Fibroblast of mammary gland (primary cell): ENCODE results near the gene FAM120A.
"Not testable (repeated sequence)": the region's sequence is repeated elsewhere in the genome, so short reads cannot be mapped to it uniquely, and the experiment has no call there.

Experiments used
- DNase-seq: peaks from one replicate; pipeline ENCODE4 v3.0.0-alpha.2; 2010; ENCODE audit warnings: low read depth
- H3K4me3 ChIP-seq: 2 replicates; pipeline ENCODE4 v1.5.1; 2011; ENCODE audit warnings: low read depth, mild to moderate bottlenecking, low read length, moderate library complexity; ENCODE audit not compliant: control insufficient read depth
- TF ChIP-seq, protein P1 (sequence below): conservative IDR thresholded peaks from 2 replicates; pipeline ENCODE4 v1.5.1; 2011; ENCODE audit warnings: low read depth, low read length, inconsistent platforms; ENCODE audit not compliant: control insufficient read depth, insufficient read depth

The FAM120A gene

DNA sequence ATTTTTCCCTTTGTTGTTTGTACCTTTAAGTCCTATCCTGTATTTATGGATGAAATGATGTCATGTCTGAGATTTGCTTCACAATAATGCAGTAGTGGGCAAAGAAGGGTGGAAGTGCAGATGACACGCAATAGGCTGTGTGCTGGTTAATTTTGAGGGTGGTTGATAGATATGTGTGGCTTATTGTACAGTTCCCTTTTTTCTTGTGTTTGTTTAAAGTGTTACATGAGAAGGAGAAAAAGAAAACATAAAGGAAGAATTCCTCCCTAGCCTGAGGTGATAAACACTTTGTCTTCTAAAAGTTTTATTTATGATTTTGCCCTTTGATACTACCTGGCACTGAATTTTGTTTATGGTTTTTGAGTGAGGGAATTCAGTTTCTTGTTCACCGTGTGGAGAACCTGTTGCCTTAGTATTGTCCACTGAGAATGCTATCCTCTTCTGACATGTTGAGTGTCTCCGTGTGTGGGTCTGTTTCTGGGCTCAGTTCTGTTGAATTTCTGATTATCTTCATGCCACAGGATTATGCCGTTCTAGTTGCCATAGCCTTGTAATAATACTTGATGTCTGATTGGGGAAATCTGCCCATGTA is 54.2 kb downstream of the FAM120A start:
- DNase-seq, result no peak
- H3K4me3 ChIP-seq, result no peak overlapping the region
- TF ChIP-seq, protein P1, sequence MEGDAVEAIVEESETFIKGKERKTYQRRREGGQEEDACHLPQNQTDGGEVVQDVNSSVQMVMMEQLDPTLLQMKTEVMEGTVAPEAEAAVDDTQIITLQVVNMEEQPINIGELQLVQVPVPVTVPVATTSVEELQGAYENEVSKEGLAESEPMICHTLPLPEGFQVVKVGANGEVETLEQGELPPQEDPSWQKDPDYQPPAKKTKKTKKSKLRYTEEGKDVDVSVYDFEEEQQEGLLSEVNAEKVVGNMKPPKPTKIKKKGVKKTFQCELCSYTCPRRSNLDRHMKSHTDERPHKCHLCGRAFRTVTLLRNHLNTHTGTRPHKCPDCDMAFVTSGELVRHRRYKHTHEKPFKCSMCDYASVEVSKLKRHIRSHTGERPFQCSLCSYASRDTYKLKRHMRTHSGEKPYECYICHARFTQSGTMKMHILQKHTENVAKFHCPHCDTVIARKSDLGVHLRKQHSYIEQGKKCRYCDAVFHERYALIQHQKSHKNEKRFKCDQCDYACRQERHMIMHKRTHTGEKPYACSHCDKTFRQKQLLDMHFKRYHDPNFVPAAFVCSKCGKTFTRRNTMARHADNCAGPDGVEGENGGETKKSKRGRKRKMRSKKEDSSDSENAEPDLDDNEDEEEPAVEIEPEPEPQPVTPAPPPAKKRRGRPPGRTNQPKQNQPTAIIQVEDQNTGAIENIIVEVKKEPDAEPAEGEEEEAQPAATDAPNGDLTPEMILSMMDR, result no peak

DNA sequence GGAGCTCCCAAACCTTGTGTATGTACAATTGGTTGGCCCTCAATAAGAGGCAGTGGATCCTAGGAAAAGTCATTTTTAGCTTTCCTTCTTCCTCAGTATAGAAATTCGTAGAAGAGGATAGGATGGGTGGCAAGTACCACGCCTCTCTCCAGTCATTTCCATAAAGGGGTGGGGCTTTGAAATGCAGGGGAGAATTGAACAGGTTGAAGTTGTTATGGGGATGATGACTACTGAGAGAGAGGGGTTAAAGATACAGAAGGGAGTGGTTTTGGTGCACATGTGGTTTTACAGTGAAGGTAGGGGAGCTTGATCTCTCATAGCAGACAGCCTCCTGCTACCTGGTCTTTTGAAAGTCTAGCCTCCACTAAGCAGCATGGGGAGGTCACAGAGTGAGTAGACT is 56.3 kb downstream of the FAM120A start:
- TF ChIP-seq, protein P1, result no peak
- DNase-seq, result no peak
- H3K4me3 ChIP-seq, result no peak overlapping the region

DNA sequence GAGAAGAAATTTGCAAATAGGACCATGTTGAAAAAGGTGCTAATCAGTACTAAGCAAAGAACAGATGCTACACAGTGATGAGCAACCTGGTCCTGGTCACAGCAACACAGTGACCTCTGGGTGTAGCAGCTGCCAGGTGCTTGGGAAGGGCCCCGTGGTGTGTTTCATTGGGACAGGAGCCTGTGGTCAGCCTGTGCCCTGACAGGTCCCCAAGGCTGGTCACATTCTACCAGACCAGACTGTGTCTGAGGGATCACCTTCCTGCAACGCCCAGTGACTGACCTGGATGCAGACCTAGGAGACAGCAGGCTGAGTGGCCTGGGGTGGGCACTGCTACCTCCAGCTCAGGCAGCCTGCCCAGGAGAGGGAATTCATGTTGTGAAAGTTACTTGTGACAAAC is 56.7 kb downstream of the FAM120A start:
- TF ChIP-seq, protein P1, result no peak
- no peak for DNase-seq
- H3K4me3 ChIP-seq, result no peak overlapping the region

DNA sequence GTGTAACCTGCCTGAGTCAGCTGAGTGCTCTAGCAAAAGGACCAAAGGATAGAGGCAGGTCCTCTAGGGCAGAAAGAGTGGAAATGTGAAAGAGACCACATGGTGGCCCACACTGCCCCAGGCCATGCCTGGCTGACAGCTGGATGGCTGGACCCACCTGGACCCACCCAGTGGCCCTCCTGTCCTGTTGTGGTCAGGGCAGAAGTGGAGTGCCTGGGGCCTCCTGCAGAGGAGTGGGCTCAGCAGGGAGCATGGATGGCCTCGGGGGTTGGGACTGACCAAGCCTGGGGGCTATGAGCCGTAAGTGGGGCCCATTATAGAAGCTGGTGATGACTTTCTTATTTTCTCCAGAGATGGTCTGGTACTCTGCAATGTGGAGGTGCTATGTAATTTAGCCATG is 57.6 kb downstream of the FAM120A start:
- no peak for DNase-seq
- no peak overlapping the region for H3K4me3 ChIP-seq
- TF ChIP-seq, protein P1, result no peak

DNA sequence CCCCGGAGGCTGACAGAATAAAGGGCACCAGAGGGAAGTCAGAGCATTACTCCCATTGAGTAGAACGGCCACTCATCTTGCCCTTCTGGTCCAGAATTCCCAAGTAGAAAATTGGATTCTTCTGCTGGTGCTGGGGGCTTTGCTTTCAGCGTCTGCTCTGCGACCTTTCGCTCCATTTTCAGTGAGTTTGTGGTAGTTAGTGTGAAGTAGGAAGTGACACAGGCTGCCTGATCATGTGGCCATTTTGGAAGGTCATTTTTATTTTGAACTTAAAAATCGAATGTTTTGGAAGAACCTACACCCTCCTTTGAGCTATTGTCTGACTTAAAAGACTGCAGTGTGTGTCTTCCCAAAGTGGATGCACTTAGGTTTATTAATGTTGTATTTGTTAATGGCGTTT is 58.6 kb downstream of the FAM120A start:
- DNase-seq, result no peak
- no peak overlapping the region for H3K4me3 ChIP-seq

DNA sequence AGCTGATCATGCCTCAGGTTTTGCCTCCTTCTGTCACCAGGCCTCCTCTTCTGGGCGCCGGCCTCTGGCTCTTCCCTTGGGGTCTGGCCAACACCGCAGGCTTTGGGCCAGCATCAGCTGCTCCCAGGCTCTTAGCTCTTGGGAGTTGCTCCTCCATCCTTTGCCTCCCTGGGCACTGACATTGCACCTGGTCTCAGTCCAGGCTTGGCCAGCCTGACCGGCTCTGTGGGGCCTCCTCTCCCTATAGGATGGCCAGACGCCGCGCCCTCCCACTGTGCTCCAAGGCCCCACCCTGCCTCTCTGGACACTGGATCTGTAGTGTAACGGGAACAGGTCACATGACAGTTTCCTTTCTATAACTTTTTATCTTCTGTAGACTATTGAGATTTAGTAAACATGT is 59.7 kb downstream of the FAM120A start:
- H3K4me3 ChIP-seq, result not testable (repeated sequence)
- DNase-seq, result peak; percentile 51

More for the DNA sequence above, 58.6 kb downstream of the FAM120A start:
- TF ChIP-seq, protein P1, result no peak

DNA sequence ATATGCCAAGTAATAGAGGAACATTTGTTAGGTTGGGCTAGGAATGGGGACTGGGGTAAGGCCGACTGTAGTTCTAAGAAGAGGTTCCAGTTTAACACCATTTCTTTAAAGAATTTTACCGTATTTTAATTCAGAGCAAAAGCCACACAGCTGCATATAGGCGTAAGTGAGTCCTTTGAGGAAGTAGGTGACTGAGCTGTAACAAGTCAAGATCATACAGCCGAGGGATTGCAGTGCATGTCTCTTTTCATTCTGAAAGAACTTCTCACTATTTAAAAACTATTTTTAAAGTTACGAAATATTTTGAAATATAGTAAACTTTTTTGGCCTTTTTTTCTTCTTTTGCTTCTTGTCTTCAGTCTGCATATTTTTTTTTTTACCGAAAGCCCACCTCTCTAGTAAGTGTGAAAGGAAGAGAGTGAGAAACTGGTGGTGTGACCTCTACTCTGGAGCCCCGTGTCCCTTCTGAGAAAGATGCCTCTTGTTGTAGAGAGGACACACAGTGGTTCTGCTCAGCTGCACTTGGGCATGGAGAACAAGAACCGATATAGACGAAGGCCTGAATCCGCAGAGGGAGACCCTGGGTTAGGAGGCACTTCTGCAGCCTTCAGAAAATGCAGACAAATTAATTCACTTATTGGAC is 60.8 kb downstream of the FAM120A start:
- H3K4me3 ChIP-seq, DNase-seq: not testable (repeated sequence)

DNA sequence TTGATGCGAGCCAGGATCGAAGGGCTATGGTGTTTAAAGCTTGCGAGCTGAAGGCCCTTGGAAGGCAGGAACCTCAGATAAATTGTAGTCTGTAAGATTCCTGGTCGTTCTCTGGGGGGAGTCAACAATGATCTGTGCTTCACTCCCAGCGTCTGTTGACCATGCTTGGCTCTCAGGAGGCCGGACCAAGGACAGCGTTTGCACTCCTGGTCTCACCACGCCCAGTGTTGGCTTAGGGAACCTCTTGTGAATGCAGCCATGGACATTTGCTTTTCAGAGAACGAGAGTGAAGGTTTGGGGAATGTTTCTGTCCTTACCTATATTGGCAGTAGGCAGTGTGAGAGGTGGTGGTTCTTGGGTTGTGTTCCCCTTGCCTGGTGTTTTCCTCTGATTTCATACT is 62.1 kb downstream of the FAM120A start:
- DNase-seq, result no peak
- TF ChIP-seq, protein P1, result no peak
- H3K4me3 ChIP-seq, result no peak overlapping the region
